Limb (tissue), 2 donors: ENCODE data around the gene SNORC.
A peak's percentile ranks its signal among the peaks of the same experiment; 100 is the strongest.
"Not testable (repeated sequence)": the region's sequence is repeated elsewhere in the genome, so short reads cannot be mapped to it uniquely, and the experiment has no call there.

Source experiments
- DNase-seq, 2 donors: peaks; one replicate each; pipeline ENCODE4 v3.0.0-alpha.2; 2016; ENCODE audit errors: extremely low spot score in 2 of 2

Gene SNORC

DNA sequence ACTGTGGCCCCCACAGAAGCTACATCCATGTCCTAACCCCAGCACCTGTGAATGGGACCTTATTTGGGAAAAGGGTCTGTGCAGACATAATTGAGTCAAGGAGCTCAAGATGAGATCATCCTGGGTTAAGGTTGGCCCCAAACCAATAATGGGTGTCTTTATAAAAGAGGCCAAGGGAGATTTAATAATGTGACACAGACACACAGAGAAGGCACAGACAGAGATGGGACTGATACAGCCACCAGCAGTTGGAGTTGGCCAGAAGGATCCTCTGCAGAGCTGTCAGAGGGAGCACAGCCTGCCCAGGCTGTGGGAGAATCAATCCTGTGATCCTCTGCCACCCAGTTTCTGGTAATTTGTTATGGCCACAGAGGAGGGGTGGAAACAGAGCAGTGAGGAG lies 26.0 kb downstream of the SNORC start:
- no peak for DNase-seq

DNA sequence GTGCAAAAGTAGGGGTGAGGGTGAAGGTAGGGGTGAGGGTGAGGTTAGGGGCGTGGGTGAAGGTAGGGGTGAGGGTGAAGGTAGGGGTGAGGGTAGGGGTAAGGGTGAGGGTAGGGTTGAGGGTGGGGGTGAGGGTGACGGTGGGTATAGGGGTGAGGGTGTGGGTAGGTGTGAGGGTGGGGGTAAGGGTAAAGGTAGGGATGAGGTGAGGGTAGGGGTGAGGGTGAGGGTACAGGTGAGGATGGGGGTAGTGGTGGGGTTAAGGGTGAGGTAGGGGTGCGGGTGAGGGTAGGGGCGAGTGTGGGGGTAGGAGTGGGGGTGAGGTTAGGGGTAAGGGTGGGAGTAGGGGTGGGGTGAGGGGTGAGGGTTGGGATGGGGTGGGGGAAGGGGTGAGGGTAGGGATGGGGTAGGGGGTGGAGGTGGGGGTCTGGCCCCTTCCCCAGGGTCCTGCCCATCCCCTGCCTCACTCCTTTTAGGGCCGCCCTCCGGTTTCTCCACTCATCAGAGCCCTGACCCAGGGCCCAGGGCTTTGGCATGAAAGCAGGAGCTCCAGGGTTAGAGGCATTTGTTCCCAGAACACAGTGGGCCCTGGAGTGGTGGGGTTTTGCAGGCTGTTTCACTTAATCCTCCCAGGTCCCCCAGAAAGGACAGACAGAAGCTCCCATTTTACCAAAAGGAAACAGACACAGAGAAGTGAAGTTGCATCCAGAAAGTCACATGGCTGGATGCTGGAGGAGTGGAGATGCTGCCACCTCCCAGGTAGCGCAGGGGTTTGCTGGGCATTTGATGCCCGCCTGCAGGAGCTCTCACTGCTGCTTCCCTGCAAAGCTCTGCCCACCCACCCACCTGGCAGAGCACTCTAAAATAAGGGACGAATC lies 26.9 kb downstream of the SNORC start:
- DNase-seq: no peak

DNA sequence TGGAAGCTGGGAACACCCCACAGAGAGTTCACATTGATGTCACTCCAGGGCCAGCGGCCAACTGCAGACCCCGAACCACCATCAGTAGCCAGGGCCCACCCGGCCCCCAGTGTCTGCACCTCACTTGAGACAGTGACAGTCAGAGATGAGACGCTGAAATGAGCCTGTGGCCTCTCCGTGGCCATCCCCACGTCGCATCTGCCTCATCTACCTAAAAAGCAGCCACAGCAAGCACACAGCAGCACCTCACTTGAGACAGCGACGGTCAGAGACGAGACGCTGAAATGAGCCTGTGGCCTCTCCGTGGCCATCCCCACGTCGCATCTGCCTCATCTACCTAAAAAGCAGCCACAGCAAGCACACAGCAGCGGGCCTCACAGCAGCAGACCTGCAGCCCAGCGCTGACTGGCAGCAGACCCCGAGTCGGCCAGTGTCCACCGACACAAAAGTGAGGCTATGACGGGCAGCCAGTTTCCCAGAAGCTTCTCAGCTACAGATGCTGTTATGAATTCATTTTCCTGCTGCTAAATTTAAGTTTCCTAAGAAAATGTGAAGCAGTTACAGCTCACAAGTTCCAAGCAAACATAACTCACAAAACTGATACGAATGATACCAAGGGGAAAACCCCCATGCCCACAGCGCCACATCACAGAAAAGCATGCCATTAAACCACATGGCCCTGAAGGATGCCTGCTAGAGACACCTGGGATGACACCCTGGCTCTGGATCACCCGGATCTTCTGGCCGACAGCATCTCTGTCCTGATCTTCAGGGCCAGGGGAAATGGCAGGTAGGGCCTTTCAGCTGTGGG lies 27.7 kb downstream of the SNORC start:
- no peak for DNase-seq

DNA sequence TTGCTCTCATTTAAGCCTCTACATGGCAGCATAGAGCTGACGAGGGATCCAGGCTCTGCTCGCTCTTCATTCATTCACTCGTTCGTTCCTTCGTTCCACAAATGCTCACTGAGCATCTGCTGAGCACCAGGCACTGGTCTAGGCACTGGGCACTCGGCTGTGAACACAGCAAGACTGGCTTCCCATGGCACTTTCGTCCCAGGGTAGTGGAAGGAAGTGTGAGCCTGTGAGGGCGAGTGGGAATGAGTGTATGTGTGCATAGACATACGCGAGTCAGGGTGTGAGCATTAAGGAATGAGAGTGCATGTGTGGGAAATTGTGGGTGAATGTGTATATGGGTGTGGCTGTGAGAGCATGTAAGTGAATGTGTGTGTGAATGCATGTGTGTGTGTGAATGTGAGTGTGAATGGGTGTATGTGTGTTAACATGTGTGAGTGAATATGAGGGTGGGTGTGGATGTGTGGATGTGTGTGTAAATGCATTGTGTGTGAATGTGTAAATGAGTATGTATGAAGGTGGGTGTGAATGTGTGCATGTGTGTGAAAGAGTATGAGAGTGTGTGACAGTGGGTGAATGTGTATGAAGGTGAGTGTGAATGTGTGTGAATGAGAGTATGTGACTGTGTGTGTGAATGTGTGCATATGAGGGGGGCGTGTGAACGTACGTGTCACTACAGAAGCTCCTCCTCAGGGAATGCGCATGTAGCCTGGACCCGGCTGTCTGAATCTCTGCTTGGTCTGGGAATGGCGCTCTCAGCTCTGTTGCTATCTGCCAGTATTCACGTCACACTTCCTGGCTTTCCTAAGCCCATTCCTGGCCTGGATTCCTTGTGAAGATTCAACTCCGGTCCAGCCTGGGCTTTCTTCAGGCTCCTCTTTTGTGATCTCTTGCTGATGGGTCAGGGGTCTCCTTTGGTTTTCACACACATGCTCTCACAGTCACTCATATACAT lies 28.8 kb downstream of the SNORC start:
- peak in 1 of 2 donors; percentile 50 for DNase-seq

DNA sequence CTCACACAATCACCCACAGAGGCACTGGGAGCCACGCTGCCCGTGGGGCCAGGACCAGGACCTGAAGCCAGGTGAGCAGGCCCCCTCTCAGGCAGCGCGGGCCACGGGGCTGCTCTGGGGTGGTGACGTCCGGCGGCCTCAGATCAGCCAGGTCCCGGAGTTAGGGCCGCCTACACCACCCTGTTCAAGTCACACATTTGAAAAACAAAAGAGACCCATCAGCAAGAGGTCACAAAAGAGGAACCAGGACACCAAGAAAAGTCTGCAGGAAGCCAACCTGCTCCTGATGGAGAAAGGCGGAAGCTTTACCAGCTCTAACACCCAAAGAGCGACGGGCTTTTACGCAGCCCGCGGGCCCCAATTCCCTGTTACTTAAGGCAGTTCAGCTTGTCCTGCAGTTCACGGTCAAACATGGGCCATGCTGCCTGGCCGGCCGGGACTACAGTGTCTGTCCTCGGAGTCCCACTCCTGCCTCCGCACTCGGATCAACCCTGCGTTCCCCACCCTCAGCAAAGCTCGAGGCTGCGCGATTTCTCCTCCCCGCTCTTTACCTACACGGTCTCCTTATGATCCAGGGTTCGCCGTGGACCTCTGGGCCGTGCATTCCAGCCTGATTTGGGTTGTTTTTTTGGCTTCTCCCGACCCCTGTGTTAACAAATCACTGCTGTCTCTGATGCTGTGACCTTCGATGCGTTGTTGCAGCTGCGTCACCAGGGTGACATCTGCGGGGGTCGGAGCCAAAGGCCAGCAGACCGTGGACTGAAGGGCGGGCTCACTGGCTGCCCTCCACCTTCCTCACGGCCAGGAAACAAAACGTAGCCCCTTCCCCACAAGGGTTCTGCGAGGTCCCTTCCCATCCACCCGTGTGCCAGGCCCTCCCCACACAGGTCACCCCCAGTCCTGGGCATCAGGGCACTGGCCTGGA lies 31.0 kb downstream of the SNORC start:
- no peak for DNase-seq

DNA sequence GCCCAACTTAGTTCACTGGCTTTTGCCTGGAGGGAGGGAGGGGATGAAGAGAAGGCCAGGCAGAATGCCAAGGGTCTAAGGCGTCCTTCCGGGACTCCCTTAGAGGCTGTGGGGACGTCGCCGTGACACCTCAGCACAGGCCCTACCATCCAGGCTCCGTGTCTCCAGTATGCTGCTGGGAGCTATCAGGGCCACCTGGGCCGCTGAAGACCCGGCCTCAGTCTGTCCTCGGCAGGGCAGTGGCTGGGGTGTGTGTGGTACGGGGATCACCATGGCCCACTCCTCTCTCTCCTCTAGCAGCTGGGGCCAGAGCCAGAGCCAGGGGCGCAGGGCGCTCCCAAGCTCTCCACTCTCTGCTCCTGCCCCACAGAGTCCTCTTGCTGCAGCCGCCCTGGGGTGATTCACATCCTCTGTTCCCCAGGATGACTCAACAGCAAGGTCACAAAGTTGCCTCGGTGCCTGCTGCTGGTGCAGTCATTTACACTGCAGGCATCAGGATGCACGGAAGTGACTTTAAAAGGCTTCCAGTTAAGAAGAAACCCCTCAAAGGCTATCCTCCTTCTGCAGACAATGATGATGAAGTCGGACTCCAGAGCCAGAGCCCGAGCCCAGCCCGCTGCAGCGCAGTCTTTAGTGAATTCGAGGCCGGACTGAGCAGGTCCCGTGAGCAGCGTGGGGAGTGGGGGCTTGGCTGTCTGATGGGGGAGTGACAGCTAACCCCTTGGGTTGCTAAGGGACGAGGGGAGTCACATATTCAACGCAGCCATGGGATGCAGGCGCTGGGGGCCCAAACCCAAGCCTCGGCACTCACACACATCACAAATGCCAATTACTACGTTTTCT lies 31.9 kb downstream of the SNORC start:
- no peak for DNase-seq

DNA sequence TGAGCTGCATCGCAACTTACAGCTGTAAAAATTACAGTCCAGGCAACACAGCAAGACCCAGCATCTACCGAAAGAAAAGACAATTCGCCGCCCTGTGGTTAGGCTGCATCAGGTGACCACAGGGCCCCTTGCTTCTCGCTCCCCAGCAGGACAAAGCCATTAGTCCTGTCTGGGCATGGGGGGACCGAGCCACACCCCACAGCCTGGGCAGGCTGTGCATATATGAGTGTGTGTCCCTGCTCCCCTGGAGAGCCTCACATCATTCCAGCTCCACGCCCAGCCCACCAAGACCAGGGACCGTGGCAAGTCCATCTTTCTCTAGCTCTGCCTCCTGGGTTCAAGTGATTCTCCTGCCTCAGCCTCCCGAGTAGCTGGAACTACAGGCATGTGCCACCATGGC lies 33.9 kb downstream of the SNORC start:
- DNase-seq: no peak

DNA sequence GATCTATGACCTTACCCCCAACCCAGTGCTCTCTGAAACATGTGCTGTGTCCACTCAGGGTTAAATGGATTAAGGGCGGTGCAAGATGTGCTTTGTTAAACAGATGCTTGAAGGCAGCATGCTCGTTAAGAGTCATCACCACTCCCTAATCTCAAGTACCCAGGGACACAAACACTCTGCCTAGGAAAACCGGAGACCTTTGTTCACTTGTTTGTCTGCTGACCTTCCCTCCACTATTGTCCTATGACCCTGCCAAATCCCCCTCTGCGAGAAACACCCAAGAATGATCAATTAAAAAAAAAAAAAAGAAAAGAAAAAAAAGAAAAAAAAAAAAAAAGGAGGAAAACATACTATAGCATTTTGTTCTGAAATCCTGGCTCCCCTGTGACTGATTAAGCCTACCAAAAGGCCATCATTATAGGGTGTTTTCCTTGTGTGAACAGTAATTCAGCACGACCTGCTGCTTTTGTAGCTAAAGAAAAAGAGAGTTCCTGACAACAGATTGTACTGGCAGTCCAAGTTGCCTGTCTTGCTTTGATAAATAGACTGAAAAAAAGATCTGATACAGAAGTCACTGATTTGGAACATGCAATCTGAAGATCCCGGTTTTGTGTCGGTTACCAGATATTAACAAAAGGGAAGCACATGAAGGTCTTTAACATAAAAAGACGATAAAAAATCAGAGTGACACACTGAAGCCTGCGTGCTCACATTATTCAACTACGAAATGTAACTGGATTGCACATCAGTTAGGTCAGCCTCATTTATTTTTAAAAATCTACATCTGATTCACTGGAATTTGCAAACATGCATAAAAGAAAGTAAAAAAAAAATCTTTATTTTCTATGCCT lies 37.0 kb downstream of the SNORC start:
- not testable (repeated sequence) for DNase-seq

DNA sequence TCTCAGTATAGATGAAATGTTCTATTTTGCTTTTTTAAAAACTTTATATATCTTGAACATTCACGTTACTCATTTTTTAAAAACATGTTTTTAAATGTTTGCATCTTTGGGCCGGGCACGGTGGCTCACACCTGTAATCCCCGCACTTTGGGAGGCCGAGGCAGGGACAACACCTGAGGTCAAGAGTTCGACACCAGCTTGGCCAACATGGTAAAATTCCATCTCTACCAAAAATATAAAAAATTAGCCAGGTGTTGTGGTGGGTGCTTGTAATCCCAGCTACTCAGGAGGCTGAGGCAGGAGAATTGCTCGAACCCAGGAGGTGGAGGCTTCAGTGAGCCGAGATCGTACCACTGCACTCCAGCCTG lies 37.6 kb downstream of the SNORC start:
- not testable (repeated sequence) for DNase-seq

DNA sequence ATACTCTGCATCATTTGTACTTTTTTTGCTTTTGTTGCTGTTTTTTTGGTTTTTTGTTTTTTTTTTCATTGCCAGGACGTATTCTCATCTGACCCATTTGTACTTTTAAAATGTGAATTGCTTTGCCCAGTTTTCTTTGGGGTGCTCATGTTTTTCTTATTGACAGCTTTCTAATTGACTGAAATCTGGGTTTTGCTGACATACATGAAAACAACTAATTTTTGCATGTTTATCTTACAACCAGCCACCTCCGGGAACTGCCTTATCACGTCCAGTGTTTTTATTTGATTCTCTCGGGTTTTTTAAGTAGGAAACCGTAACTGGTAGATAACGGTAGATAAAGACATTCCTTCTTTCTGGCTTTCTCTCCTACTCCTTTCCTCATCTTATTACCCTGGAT lies 38.6 kb downstream of the SNORC start:
- no peak for DNase-seq

DNA sequence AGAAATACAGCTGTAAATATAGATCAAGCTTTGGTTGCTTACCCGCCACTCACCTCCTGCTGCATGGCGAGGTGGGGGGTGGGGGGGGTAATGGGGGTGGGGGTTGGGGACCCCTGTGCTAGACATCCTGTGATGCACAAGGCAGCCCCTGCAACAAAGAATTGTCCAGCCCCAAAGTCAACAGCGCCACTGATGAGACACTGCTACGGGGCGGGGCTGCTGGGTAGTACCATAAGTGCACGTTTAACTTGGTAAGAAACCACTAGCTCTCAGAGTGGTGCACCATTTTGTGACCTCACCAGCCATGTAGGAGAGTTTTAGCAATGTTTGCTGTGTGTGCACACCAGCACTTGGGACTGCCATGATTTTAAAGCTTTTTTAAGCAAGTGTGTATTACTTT lies 40.3 kb downstream of the SNORC start:
- DNase-seq: no peak

DNA sequence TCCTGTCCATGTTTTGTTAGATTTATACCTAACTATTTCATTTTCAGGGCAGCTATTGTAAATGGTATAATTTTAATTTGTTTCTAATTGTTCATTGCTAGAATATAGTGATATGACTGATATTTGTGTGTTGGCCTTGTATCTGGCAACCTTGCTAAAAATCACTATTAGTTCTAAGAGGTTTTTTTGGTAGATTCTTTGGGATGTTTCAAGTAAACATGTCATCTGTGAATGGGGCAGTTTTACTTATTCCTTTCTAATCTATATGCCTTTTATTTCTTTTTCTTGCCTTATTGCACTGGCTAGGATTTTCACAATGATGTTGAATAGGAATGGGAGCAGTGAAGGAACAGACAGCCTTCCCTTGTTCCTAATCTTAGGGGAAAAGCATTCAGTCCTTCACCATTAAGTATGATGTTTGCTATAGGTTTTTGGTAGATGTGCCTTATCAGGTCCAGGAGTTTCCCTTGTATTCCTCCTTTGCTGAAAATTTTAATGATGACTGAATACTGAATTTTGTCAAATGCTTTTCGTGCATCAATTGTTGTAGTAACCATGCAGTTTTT lies 41.7 kb downstream of the SNORC start:
- no peak for DNase-seq

DNA sequence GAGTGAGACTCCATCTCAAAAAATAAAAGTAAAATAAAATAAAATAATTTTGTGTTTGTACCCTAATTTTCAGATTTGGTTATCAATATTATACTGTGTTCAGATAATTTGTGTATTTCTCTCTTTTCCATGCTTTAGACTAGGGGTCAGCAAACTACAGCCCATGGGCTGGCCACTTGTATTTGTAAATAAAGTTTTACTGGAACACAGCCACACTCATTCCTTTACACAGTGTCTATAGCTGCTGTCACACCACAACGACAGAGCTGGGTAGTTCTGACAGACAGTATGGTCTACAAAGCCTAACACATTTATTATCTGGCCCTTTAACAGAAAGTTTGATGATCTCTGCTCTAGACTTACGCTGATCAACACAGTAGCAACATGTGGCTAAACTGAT lies 43.8 kb downstream of the SNORC start:
- no peak for DNase-seq

DNA sequence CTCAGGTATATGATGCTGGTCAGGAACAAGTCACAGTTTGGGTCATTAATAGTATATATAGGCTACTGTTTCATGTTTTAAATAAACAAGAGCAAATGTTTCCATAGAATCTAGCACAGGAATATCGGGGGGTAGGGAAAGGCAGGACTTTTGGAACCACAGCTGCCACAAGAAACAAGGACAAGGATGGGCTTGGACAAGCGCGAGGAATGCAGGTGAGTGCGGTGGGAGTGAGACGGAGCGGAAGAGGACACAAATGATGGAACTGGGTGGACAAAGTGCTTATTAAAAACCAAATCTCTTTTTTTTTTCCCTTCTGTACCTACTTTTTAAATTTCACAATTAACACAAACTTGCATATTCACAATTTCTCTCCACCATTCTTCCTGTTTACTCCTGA lies 49.1 kb downstream of the SNORC start:
- DNase-seq: no peak

DNA sequence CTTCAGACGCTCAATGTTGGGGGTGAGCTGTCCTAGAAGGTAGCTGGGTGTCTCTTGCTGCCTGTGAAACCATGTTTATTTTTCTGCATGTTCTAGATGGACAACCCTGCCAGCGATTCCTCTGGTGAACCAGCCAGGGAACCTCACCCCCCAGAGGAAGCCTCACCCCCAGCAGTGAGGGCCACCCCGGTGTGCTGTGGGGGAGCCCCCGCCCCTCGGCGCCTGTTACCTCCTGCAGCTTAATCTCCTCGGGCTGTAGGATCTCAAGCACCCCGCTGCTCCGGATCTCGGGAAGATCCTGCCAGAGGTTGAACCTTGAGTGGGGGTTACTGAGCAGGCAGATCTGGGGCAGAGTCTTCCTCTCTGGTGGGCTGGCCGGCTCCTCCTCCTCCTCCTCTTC lies 50.0 kb downstream of the SNORC start:
- no peak for DNase-seq

DNA sequence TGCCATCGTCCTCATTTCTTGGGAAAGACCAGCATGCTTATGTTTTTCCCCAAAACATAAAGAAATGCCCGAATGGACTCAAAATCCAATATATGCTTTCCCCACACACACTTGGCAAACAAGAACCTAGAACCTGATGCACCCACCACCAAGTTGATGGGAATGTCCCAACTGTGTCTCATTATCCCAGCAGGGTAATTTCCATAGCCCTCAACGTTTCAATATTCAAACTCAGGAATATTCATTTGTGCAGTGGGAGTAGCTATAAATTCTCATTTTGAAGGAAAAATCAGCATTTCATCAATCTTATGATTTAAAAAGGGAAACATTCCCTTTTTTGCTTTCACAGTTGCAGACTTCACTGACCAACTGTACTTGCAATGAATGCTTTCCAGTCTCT lies 50.7 kb downstream of the SNORC start:
- no peak for DNase-seq

DNA sequence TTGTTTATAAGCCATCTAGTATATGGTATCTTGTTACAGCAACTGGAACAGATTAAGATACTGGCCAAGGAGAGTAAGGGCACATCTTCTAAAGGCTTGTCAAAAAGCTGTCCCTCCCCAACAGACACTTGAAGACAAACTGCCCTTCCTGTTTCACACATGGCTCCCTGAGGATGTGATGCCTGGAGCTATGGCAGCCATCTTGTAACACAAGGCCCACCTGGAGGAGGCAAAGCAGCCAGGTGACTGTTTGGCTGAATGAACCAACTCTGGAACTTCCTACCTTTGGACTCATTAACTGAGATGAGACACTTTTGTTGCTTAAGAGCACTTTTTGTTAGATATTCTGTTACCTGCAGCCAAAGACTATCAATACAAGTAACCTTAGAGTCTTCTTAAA lies 54.4 kb downstream of the SNORC start:
- DNase-seq: no peak

DNA sequence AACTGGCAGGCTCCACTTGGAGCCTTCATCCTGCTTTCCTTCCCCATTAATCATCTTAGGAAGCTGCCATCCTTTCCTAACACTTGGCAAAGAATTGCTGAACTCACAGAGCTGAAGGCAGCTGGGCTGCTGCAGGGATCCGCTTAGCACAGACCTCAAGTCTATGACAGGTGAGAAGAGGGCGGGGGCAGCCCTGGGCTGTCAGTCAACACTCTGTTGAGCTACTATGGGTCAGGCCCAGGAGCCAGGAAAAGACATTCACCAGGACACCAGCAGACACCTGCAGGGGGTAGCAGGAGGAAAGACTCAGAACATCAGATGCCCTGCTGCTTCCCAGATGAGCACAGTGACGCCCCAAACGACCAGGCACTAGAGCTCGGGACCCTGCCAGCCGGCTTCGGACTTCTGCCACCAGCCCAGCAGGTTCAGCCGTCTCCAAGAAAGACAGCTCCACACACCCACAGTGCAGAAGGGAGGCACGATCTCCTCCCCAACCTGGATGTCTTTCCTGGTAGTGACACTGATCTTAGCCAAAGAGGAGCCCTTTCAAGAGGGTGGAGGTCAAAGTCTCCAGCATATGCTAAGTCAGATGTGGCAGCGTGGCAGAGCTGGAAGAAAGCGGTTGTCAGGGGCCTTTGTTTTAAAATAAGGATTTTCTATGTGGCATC lies 55.2 kb downstream of the SNORC start:
- DNase-seq: peak in 1 of 2 donors; percentile 27
